Type B pancreatic cell (in vitro differentiated cells): ENCODE results near the gene PLEKHG4. TPM values are rescaled to one million over a fixed set of nuclear protein-coding genes. Genes with fewer than 3 reads are reported as not detected.

Experiments
- DNase-seq: peaks from one replicate; pipeline ENCODE4 v3.0.0; 2021; ENCODE audit warnings: mixed read lengths; ENCODE audit not compliant: unreplicated experiment; ENCODE audit errors: extremely low spot score
- H3K27ac Mint-ChIP-seq: 2 replicates; pipeline ENCODE4 v1.8.0; 2021; ENCODE audit warnings: mild to moderate bottlenecking, mixed read lengths
- H3K27me3 Mint-ChIP-seq: 2 replicates; pipeline ENCODE4 v1.8.0; 2021; ENCODE audit warnings: mixed read lengths
- H3K36me3 Mint-ChIP-seq: 2 replicates; pipeline ENCODE4 v1.8.0; 2021; ENCODE audit warnings: mixed read lengths
- H3K4me1 Mint-ChIP-seq: one replicate; pipeline ENCODE4 v1.8.0; 2021; ENCODE audit warnings: mixed read lengths; ENCODE audit not compliant: unreplicated experiment
- H3K4me3 Mint-ChIP-seq: 2 replicates; pipeline ENCODE4 v1.8.0; 2021; ENCODE audit warnings: mild to moderate bottlenecking, mixed read lengths
- H3K9me3 Mint-ChIP-seq: 2 replicates; pipeline ENCODE4 v1.8.0; 2021; ENCODE audit warnings: mixed read lengths
- CTCF ChIP-seq: fragments of 200-600 bp; sonication (generic); conservative IDR thresholded peaks from 2 replicates; pipeline ENCODE4 v1.5.0; 2021; ENCODE audit warnings: antibody characterized with exemption, mild to moderate bottlenecking
- total RNA-seq: library from RNA; stranded (reverse); gene quantifications from 2 replicates; pipeline ENCODE4 v1.2.1, GENCODE V29; 2021; ENCODE audit warnings: low replicate concordance

The PLEKHG4 gene
- total RNA-seq, 1 donor from 2014 or later, result 3.8 TPM

GRCh38 chr16:67254801-67255552 is 24.4 kb upstream of the PLEKHG4 start:
- peaks cover 24% of the 10 kb centered on the region for H3K27me3 Mint-ChIP-seq
- TF ChIP-seq CTCF, result no peak
- DNase-seq, result no peak
- peaks cover 5% of the 10 kb centered on the region for H3K4me1 Mint-ChIP-seq
- no peaks in the 10 kb centered on the region for H3K36me3 Mint-ChIP-seq
- no peak overlapping the region for H3K4me3 Mint-ChIP-seq
- H3K27ac Mint-ChIP-seq, result no peak overlapping the region
- no peaks in the 10 kb centered on the region for H3K9me3 Mint-ChIP-seq

DNA sequence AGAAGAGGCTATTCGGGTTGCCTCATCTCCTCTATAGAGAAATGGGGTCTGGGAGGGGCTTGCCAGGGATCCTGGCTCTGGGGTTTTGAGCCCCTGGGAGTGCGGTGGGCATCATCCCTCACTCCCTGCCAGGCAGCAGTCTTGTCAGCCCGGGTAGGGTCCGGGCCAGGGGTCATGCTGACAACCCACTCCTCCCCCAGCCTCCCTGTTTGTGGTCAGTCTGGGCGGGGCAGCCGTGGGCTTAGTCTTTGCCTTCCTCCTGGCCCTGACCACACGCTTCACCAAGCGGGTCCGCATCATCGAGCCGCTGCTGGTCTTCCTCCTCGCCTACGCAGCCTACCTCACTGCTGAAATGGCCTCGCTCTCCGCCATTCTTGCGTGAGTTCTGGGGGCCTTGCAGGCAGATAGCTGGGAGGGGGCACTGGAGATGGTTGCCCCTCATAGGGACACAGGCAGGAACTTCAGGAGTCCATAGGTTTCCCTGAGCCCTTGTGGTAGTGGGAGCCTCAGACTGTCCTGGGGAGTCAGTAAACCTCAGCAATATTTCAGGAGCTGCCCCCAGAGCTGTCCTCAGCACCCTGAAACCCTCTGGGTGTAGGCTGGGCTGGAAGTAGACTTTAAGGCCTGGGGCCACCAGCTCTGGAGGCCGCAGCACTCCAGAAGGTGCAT is 23.6 kb upstream of the PLEKHG4 start:
- H3K36me3 Mint-ChIP-seq, result no peaks in the 10 kb centered on the region
- H3K27ac Mint-ChIP-seq, result no peak overlapping the region
- H3K27me3 Mint-ChIP-seq, result peaks cover 21% of the 10 kb centered on the region
- no peak for TF ChIP-seq CTCF
- DNase-seq, result no peak
- peaks cover 5% of the 10 kb centered on the region for H3K4me1 Mint-ChIP-seq
- H3K4me3 Mint-ChIP-seq, result no peak overlapping the region
- no peaks in the 10 kb centered on the region for H3K9me3 Mint-ChIP-seq

GRCh38 chr16:67256701-67257230 is 22.6 kb upstream of the PLEKHG4 start:
- H3K9me3 Mint-ChIP-seq, result no peaks in the 10 kb centered on the region
- no peak for TF ChIP-seq CTCF
- peaks cover 13% of the 10 kb centered on the region for H3K27me3 Mint-ChIP-seq
- peaks cover 9% of the 10 kb centered on the region for H3K4me1 Mint-ChIP-seq
- no peak overlapping the region for H3K4me3 Mint-ChIP-seq
- no peaks in the 10 kb centered on the region for H3K36me3 Mint-ChIP-seq
- no peak overlapping the region for H3K27ac Mint-ChIP-seq
- no peak for DNase-seq

- DNase-seq, result no peak
- Mint-ChIP-seq H3K4me1 (peaks cover 9% of the 10 kb centered on the region), H3K27me3 (peaks cover 10% of the 10 kb centered on the region), H3K27ac (no peak overlapping the region), H3K9me3 (no peaks in the 10 kb centered on the region), H3K36me3 (no peaks in the 10 kb centered on the region), H3K4me3 (no peak overlapping the region)
- no peak for TF ChIP-seq CTCF
Observed at GRCh38 chr16:67257486-67258160, 21.7 kb upstream of the PLEKHG4 start.

- Mint-ChIP-seq H3K36me3 (no peaks in the 10 kb centered on the region), H3K9me3 (no peaks in the 10 kb centered on the region), H3K27ac (no peak overlapping the region), H3K4me3 (no peak overlapping the region), H3K27me3 (peaks cover 16% of the 10 kb centered on the region), H3K4me1 (peaks cover 9% of the 10 kb centered on the region)
- no peak for TF ChIP-seq CTCF
- no peak for DNase-seq
Observed at GRCh38 chr16:67258161-67258835, 21.0 kb upstream of the PLEKHG4 start.
